WTC11 (cell line): ENCODE results near the gene SMIM12. TPM values are rescaled to one million over a fixed set of nuclear protein-coding genes. Genes with fewer than 3 reads are reported as not detected.

ENCODE experiments used
- ATAC-seq: fragments of 200-7000 bp; cut with Tn5 transposase; 2 replicates; pipeline ENCODE4 v1.10.0; 2021; ENCODE audit warnings: mild to moderate bottlenecking, moderate library complexity
- CTCF ChIA-PET: fragments of 300-600 bp; sonication (Branson Sonifier 250); formaldehyde crosslinking; loops from one replicate; lab custom pipeline; 2021; ENCODE audit warnings: antibody characterized with exemption; lab: Charles Lee
- POLR2A ChIA-PET: fragments of 350-600 bp; sonication (Branson Sonifier 250); formaldehyde crosslinking; loops from one replicate; lab custom pipeline; 2021; ENCODE audit warnings: antibody characterized with exemption; lab: Charles Lee
- DNase-seq: peaks from one replicate; pipeline ENCODE4 v3.0.0; 2021; ENCODE audit warnings: low spot score
- H3K27ac Mint-ChIP-seq: 2 replicates; pipeline ENCODE4 v1.8.0; 2021; ENCODE audit warnings: mixed read lengths
- H3K27me3 Mint-ChIP-seq: 2 replicates; pipeline ENCODE4 v1.8.0; 2021; ENCODE audit warnings: low read depth, mild to moderate bottlenecking, moderate library complexity, mixed read lengths
- H3K36me3 Mint-ChIP-seq: 2 replicates; pipeline ENCODE4 v1.8.0; 2021; ENCODE audit warnings: mixed read lengths
- H3K4me1 Mint-ChIP-seq: 2 replicates; pipeline ENCODE4 v1.8.0; 2022; ENCODE audit warnings: mixed read lengths
- H3K4me3 Mint-ChIP-seq: 2 replicates; pipeline ENCODE4 v1.8.0; 2021; ENCODE audit warnings: mild to moderate bottlenecking, moderate library complexity, mixed read lengths
- H3K9me3 Mint-ChIP-seq: 2 replicates; pipeline ENCODE4 v1.8.0; 2021; ENCODE audit warnings: mixed read lengths
- FOXP1 ChIP-seq: sonication (generic); formaldehyde crosslinking; IDR thresholded peaks from 2 replicates; pipeline ENCODE4 v1.8.0; 2022; ENCODE audit warnings: missing genetic modification reagents, mild to moderate bottlenecking, moderate library complexity, borderline replicate concordance
- HMGA2 ChIP-seq: fragments of 250-450 bp; sonication (Bioruptor Pico); IDR thresholded peaks from 2 replicates; pipeline ENCODE4 v1.4.0; 2021; ENCODE audit warnings: mild to moderate bottlenecking, moderate library complexity
- IRF2 ChIP-seq: sonication (generic); formaldehyde crosslinking; IDR thresholded peaks from 2 replicates; pipeline ENCODE4 v1.8.0; 2022; ENCODE audit warnings: low read depth, missing genetic modification reagents, borderline replicate concordance
- NR1H2 ChIP-seq: sonication (generic); formaldehyde crosslinking; IDR thresholded peaks from 2 replicates; pipeline ENCODE4 v1.9.0; 2021; ENCODE audit warnings: mild to moderate bottlenecking, moderate library complexity, missing genetic modification reagents
- NR3C1 ChIP-seq: sonication (generic); formaldehyde crosslinking; conservative IDR thresholded peaks from 2 replicates; pipeline ENCODE4 v1.8.1; 2023; ENCODE audit warnings: low read depth, mild to moderate bottlenecking, missing genetic modification reagents
- OVOL2 ChIP-seq: fragments of 250-450 bp; sonication (Bioruptor Pico); IDR thresholded peaks from 2 replicates; pipeline ENCODE4 v1.9.0; 2021; ENCODE audit warnings: mild to moderate bottlenecking, borderline replicate concordance
- RORB ChIP-seq: fragments of 250-450 bp; sonication (Bioruptor Pico); IDR thresholded peaks from 2 replicates; pipeline ENCODE4 v1.9.0; 2021; ENCODE audit warnings: mild to moderate bottlenecking
- SMAD4 ChIP-seq: sonication (generic); formaldehyde crosslinking; IDR thresholded peaks from 2 replicates; pipeline ENCODE4 v1.8.0; 2022; ENCODE audit warnings: mild to moderate bottlenecking, missing genetic modification reagents
- SOX15 ChIP-seq: fragments of 250-450 bp; sonication (Bioruptor Pico); IDR thresholded peaks from 2 replicates; pipeline ENCODE4 v1.9.0; 2021; ENCODE audit warnings: mild to moderate bottlenecking
- SP1 ChIP-seq: sonication (generic); formaldehyde crosslinking; conservative IDR thresholded peaks from 2 replicates; pipeline ENCODE4 v1.8.1; 2022; ENCODE audit warnings: missing genetic modification reagents
- ZNF317 ChIP-seq: sonication (generic); formaldehyde crosslinking; IDR thresholded peaks from 2 replicates; pipeline ENCODE4 v1.8.1; 2023; ENCODE audit warnings: low read depth, mild to moderate bottlenecking, moderate library complexity, missing genetic modification reagents, borderline replicate concordance
- ZNF671 ChIP-seq: fragments of 250-450 bp; sonication (Bioruptor Pico); IDR thresholded peaks from 2 replicates; pipeline ENCODE4 v1.8.0; 2021; ENCODE audit warnings: mild to moderate bottlenecking
- total RNA-seq: library from RNA; stranded (reverse); gene quantifications from 3 replicates; pipeline ENCODE4 v1.2.3, GENCODE V29; 2021
- TF ChIP-seq, protein P1 (sequence below): sonication (generic); formaldehyde crosslinking; IDR thresholded peaks from 2 replicates; pipeline ENCODE4 v1.8.0; 2022; ENCODE audit warnings: missing genetic modification reagents
- TF ChIP-seq, protein P2 (sequence below): sonication (generic); formaldehyde crosslinking; IDR thresholded peaks from 2 replicates; pipeline ENCODE4 v1.8.1; 2022; ENCODE audit warnings: low read depth, mild to moderate bottlenecking, moderate library complexity, missing genetic modification reagents, borderline replicate concordance
- TF ChIP-seq, protein P3 (sequence below): fragments of 250-450 bp; sonication (Bioruptor Pico); IDR thresholded peaks from 2 replicates; pipeline ENCODE4 v1.9.0; 2021; ENCODE audit warnings: mild to moderate bottlenecking
- TF ChIP-seq, protein P4 (sequence below): fragments of 200-600 bp; IDR thresholded peaks from 2 replicates; pipeline ENCODE4 v1.8.0; 2022; ENCODE audit warnings: antibody characterized with exemption
- TF ChIP-seq, protein P5 (sequence below): sonication (generic); formaldehyde crosslinking; IDR thresholded peaks from 2 replicates; pipeline ENCODE4 v1.8.1; 2022; ENCODE audit warnings: mild to moderate bottlenecking, missing genetic modification reagents, moderate library complexity, borderline replicate concordance
- TF ChIP-seq, protein P6 (sequence below): fragments of 250-450 bp; sonication (Bioruptor Pico); IDR thresholded peaks from 2 replicates; pipeline ENCODE4 v1.9.0; 2021; ENCODE audit warnings: moderate library complexity, mild to moderate bottlenecking, inconsistent platforms, borderline replicate concordance
- TF ChIP-seq, protein P7 (sequence below): sonication (generic); formaldehyde crosslinking; IDR thresholded peaks from 2 replicates; pipeline ENCODE4 v1.8.0; 2023; ENCODE audit warnings: missing genetic modification reagents
- TF ChIP-seq, protein P8 (sequence below): sonication (generic); formaldehyde crosslinking; conservative IDR thresholded peaks from 2 replicates; pipeline ENCODE4 v1.8.1; 2022; ENCODE audit warnings: mild to moderate bottlenecking, missing genetic modification reagents
- TF ChIP-seq, protein P9 (sequence below): sonication (generic); formaldehyde crosslinking; IDR thresholded peaks from 2 replicates; pipeline ENCODE4 v1.8.1; 2022; ENCODE audit warnings: mild to moderate bottlenecking, moderate library complexity, missing genetic modification reagents

Gene SMIM12
- total RNA-seq, 1 experiment from 2014 or later = 34.6 TPM

DNA sequence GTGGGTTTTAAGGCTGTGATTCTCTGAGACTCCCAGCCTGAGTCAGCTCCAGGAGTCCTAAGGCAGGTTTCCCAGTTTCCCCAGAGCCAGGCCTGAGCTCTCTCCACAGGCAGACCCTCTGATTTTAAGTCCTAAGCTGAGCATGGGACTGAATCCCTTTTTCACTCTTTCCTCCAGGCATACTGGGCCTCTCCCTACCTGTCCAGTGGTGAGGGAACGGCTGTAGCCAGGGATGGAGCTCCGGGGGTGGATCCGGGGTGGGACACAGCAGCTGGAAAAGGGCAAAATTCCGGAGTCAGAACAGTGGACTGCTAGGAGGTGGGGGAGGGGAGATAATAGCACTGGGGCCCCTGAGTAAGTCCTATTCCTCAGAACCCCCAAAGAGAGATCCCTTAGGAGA lies 39.9 kb upstream of the SMIM12 start:
- no peak overlapping the region for H3K4me3 Mint-ChIP-seq
- ChIA-PET CTCF (interaction anchor here (0.6 to 0.9 kb wide), 2 partner anchors 14 to 1875 kb away, joined by 3 to 4 read pairs; no protein-coding TSS in a partner anchor), POLR2A (no interaction called here)
- no peaks in the 10 kb centered on the region for H3K9me3 Mint-ChIP-seq
- ATAC-seq (no peak), DNase-seq (no peak)
- no peaks in the 10 kb centered on the region for H3K36me3 Mint-ChIP-seq
- H3K4me1 Mint-ChIP-seq = no peaks in the 10 kb centered on the region
- H3K27ac Mint-ChIP-seq = no peak overlapping the region
- TF ChIP-seq, protein P1, sequence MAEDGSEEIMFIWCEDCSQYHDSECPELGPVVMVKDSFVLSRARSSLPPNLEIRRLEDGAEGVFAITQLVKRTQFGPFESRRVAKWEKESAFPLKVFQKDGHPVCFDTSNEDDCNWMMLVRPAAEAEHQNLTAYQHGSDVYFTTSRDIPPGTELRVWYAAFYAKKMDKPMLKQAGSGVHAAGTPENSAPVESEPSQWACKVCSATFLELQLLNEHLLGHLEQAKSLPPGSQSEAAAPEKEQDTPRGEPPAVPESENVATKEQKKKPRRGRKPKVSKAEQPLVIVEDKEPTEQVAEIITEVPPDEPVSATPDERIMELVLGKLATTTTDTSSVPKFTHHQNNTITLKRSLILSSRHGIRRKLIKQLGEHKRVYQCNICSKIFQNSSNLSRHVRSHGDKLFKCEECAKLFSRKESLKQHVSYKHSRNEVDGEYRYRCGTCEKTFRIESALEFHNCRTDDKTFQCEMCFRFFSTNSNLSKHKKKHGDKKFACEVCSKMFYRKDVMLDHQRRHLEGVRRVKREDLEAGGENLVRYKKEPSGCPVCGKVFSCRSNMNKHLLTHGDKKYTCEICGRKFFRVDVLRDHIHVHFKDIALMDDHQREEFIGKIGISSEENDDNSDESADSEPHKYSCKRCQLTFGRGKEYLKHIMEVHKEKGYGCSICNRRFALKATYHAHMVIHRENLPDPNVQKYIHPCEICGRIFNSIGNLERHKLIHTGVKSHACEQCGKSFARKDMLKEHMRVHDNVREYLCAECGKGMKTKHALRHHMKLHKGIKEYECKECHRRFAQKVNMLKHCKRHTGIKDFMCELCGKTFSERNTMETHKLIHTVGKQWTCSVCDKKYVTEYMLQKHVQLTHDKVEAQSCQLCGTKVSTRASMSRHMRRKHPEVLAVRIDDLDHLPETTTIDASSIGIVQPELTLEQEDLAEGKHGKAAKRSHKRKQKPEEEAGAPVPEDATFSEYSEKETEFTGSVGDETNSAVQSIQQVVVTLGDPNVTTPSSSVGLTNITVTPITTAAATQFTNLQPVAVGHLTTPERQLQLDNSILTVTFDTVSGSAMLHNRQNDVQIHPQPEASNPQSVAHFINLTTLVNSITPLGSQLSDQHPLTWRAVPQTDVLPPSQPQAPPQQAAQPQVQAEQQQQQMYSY = 0 out of 2 replicates have a peak, but pooled peaks have one; percentile 12
- TF ChIP-seq, protein P2, sequence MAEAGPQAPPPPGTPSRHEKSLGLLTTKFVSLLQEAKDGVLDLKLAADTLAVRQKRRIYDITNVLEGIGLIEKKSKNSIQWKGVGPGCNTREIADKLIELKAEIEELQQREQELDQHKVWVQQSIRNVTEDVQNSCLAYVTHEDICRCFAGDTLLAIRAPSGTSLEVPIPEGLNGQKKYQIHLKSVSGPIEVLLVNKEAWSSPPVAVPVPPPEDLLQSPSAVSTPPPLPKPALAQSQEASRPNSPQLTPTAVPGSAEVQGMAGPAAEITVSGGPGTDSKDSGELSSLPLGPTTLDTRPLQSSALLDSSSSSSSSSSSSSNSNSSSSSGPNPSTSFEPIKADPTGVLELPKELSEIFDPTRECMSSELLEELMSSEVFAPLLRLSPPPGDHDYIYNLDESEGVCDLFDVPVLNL (CRISPR knock-in tag) = no peak
- TF ChIP-seq, all 79 proteins: peak for 1
- peaks cover 4% of the 10 kb centered on the region; the same call in 1 of the 2 replicates for H3K27me3 Mint-ChIP-seq

DNA sequence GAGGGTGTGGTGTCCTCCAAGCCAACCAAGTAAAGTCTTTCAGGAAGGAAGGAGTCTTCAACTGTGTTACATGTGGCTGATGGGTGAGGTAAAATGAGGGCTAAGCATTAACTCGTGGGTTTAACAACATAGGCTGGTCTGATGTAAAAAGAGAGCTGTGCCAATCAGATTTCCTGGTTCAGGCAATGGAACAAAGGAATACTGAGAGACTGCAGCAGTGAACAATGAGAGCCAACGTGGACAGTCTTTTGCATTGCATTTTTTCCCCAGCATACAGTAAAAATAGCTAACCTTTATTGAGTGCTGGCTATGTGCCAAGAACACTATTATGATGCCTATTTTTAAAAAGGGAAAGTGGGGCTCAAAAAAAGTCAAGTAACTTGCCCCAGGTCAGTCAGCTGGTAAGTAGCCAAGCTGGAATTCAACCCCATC lies 38.8 kb upstream of the SMIM12 start:
- H3K4me1 Mint-ChIP-seq = no peaks in the 10 kb centered on the region
- ATAC-seq (no peak), DNase-seq (no peak)
- H3K27ac Mint-ChIP-seq = no peak overlapping the region
- POLR2A ChIA-PET = no interaction called here
- no peaks in the 10 kb centered on the region for H3K36me3 Mint-ChIP-seq
- peaks cover 1% of the 10 kb centered on the region for H3K9me3 Mint-ChIP-seq
- no peak overlapping the region for H3K4me3 Mint-ChIP-seq
- H3K27me3 Mint-ChIP-seq = peaks cover 4% of the 10 kb centered on the region; the same call in 1 of the 2 replicates
- CTCF ChIA-PET = no interaction called here
- TF ChIP-seq IRF2 (CRISPR knock-in tag) (no peak), NR1H2 (CRISPR knock-in tag) (no peak), OVOL2 (no peak), ZNF671 (CRISPR knock-in tag) (no peak), HMGA2 (CRISPR knock-in tag) (no peak), SOX15 (CRISPR knock-in tag) (no peak), RORB (CRISPR knock-in tag) (no peak), FOXP1 (CRISPR knock-in tag) (no peak), SMAD4 (CRISPR knock-in tag) (no peak), ZNF317 (no peak), NR3C1 (CRISPR knock-in tag) (no peak), SP1 (no peak)
- TF ChIP-seq, protein P3, sequence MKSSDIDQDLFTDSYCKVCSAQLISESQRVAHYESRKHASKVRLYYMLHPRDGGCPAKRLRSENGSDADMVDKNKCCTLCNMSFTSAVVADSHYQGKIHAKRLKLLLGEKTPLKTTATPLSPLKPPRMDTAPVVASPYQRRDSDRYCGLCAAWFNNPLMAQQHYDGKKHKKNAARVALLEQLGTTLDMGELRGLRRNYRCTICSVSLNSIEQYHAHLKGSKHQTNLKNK (CRISPR knock-in tag) = no peak
- TF ChIP-seq, protein P4, sequence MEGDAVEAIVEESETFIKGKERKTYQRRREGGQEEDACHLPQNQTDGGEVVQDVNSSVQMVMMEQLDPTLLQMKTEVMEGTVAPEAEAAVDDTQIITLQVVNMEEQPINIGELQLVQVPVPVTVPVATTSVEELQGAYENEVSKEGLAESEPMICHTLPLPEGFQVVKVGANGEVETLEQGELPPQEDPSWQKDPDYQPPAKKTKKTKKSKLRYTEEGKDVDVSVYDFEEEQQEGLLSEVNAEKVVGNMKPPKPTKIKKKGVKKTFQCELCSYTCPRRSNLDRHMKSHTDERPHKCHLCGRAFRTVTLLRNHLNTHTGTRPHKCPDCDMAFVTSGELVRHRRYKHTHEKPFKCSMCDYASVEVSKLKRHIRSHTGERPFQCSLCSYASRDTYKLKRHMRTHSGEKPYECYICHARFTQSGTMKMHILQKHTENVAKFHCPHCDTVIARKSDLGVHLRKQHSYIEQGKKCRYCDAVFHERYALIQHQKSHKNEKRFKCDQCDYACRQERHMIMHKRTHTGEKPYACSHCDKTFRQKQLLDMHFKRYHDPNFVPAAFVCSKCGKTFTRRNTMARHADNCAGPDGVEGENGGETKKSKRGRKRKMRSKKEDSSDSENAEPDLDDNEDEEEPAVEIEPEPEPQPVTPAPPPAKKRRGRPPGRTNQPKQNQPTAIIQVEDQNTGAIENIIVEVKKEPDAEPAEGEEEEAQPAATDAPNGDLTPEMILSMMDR = no peak
- TF ChIP-seq, protein P5, sequence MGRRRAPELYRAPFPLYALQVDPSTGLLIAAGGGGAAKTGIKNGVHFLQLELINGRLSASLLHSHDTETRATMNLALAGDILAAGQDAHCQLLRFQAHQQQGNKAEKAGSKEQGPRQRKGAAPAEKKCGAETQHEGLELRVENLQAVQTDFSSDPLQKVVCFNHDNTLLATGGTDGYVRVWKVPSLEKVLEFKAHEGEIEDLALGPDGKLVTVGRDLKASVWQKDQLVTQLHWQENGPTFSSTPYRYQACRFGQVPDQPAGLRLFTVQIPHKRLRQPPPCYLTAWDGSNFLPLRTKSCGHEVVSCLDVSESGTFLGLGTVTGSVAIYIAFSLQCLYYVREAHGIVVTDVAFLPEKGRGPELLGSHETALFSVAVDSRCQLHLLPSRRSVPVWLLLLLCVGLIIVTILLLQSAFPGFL = no peak
- TF ChIP-seq, protein P6, sequence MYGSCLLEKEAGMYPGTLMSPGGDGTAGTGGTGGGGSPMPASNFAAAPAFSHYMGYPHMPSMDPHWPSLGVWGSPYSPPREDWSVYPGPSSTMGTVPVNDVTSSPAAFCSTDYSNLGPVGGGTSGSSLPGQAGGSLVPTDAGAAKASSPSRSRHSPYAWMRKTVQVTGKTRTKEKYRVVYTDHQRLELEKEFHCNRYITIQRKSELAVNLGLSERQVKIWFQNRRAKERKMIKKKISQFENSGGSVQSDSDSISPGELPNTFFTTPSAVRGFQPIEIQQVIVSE (CRISPR knock-in tag) = no peak
- TF ChIP-seq, protein P7, sequence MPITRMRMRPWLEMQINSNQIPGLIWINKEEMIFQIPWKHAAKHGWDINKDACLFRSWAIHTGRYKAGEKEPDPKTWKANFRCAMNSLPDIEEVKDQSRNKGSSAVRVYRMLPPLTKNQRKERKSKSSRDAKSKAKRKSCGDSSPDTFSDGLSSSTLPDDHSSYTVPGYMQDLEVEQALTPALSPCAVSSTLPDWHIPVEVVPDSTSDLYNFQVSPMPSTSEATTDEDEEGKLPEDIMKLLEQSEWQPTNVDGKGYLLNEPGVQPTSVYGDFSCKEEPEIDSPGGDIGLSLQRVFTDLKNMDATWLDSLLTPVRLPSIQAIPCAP (CRISPR knock-in tag) = no peak
- TF ChIP-seq, protein P8, sequence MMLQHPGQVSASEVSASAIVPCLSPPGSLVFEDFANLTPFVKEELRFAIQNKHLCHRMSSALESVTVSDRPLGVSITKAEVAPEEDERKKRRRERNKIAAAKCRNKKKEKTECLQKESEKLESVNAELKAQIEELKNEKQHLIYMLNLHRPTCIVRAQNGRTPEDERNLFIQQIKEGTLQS (CRISPR knock-in tag) = no peak
- TF ChIP-seq, protein P9, sequence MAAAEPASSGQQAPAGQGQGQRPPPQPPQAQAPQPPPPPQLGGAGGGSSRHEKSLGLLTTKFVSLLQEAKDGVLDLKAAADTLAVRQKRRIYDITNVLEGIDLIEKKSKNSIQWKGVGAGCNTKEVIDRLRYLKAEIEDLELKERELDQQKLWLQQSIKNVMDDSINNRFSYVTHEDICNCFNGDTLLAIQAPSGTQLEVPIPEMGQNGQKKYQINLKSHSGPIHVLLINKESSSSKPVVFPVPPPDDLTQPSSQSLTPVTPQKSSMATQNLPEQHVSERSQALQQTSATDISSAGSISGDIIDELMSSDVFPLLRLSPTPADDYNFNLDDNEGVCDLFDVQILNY (CRISPR knock-in tag) = no peak
